AG20443 (cell line): ENCODE results near the gene CLCN3.
"Not testable (repeated sequence)": the region's sequence is repeated elsewhere in the genome, so short reads cannot be mapped to it uniquely, and the experiment has no call there.

Experiments
- DNase-seq: peaks from one replicate; pipeline ENCODE4 v3.0.0; 2012; ENCODE audit warnings: low spot score, mixed read lengths

Gene CLCN3

GRCh38 chr4:169619958-169620879 is at the start of gene CLCN3:
Gene CLCN3, plus strand, starts transcription at chr4:169620578. Its CDS starts 15,351 bp downstream, at chr4:169635929.
- peak; percentile 97 for DNase-seq

- DNase-seq, result not testable (repeated sequence)
Observed at GRCh38 chr4:169571012-169571411, 49.4 kb upstream of the CLCN3 start.

GRCh38 chr4:169571435-169571834 is 48.9 kb upstream of the CLCN3 start:
- no peak for DNase-seq

DNA sequence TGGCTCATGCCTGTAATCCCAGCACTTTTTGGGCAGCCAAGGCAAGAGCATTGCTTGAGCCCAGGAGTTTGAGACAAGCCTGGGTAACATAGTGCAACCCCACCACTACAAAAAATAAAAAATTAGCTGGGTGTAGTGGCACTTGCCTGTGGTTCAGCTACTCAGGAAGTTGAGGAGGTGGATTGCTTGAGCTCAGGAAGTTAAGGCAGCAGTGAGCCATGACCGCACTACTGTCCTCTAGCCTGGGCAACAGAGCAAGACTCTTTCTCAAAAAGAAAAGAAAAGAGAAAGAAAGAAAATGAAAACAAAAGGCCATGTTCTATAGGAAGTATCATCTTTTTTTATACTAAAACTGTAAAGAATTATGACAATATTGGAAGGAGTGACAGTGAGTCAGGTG is 46.5 kb upstream of the CLCN3 start:
- no peak for DNase-seq

GRCh38 chr4:169582203-169582602 is 38.2 kb upstream of the CLCN3 start:
- DNase-seq, result no peak

- no peak for DNase-seq
Observed at GRCh38 chr4:169582706-169583105, 37.7 kb upstream of the CLCN3 start.

GRCh38 chr4:169583563-169583962 is 36.8 kb upstream of the CLCN3 start:
- no peak for DNase-seq

- no peak for DNase-seq
Observed at GRCh38 chr4:169593050-169593560, 27.3 kb upstream of the CLCN3 start.

- DNase-seq, result no peak
Observed at GRCh38 chr4:169594560-169595195, 25.7 kb upstream of the CLCN3 start.

DNA sequence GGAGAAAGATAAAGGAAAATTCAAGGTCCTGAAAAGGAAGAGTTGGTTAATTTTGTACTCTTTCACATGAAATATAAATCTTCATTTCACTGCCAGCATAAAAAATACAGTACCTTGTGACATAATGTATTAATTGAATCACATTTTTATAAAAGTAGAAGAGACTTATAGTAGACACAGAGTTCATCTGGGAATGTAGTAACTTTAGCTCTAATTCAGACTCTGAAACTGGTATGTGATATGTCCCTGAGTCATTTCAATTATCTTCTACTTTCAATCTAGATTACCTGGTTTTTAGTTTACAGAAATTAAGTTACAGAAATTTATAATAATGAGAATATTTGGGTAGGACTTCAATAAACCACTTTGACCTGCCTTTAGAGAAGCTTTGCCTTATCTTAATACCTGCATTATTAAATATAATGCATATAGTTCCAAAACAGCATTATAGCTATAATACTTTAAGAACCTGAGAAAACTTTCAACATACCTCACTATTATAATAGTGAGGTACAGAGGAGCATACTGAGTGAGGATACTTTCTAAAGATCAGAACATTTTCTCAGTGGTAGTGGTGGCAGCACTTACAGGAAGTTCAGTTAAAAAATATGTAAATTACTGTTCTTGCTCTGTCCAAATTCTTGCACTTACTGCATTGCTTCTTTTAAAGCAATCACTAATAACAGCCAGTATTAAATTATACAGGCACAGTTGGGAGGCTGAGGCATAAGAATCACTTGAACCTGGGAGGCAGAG is 19.2 kb upstream of the CLCN3 start:
- DNase-seq, result no peak

DNA sequence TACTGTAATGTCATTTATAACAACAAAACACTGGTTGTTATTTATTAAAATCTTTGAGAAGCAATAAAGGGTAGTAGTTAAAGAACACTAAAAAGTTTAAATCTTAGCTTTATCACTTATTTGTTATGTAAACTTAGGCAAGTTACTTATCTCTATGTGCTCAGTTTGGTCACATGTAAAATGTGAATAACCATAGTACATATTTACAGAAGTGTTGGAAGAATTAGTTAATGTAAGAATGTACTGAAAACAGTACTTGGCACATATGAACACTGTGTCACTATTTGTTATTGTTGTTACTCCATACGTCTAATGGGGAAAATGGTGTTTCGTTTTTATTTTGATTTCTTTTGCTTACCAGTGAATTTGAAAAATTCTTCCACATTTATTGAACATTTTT is 17.1 kb upstream of the CLCN3 start:
- no peak for DNase-seq

DNA sequence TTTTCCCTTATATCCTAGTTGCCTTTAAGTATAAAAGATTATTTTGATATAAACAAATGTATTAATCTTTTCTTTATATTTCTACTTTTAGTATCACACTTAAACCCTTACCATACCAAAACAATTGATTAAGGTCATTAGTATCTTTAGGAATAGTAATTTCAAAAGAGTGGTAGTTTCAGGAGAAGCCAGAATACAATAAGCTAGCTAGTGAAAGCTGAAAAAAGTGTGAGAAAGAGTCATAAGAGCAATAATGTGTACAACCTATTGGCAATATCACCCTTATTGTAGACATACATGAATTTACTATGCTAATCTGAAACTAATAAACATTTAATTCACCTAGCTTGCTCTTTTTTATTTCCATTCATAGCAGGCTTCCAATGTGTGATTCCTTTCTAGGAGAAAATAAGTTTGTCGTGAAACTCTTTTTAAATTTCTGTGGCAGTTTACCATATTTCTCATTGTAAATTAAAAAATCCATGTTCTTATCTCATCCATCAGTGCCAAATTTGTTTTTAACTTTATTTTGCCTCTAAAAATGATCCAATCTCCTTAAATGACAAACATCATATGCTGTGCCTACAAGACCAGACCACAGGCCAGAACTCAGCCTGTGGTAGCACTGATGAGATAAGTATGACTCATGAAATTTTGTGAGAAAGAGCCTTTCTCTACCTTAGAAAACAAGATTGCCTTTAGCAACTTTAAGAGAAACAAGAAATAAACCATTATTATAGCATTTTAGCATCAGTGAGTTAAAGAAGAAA is 16.1 kb upstream of the CLCN3 start:
- peak; percentile 82 for DNase-seq

DNA sequence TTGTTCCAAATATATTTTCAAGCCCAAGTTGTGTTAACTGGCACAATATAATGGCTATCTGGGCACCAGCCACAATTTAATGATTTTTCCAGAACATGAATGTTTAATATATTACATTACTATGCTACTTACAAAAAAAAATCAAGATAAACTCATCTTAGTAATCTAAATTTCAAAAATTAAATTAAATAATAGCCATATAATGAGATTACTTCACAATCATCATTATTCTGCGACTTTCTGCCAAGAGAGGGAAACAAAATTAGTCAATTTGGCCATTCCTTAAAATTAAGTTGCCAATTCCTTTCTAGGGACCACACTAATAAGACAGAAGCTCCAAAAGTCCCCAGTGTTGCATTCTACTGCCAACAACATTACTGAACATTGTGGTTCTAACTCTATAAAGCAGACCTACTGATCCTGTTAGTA is 15.5 kb upstream of the CLCN3 start:
- DNase-seq, result no peak

DNA sequence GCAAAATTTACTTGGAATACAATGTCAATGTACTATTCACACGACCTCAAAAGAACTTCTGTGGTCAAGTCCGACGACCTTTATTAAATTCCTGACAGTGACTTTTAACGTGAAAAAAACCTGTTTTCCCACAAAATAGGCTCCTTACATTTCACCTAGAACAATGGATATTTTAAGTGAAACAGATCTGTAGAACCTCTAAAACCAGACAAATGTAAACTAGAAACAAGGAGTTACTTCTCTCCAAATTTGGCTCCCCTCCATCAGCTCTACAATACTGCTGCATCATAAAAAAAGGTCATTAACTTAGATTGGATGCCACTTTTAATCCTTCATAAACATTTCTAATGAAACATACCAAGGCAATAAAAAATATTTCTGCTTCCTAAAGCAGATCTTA is 9.2 kb upstream of the CLCN3 start:
- DNase-seq, result no peak

GRCh38 chr4:169611991-169612870 is 8.1 kb upstream of the CLCN3 start, which contains the start of gene NEK1:
Gene NEK1, minus strand, starts transcription at chr4:169612583. Its CDS starts 9,953 bp downstream, at chr4:169602630.
- peak; percentile 95 for DNase-seq

DNA sequence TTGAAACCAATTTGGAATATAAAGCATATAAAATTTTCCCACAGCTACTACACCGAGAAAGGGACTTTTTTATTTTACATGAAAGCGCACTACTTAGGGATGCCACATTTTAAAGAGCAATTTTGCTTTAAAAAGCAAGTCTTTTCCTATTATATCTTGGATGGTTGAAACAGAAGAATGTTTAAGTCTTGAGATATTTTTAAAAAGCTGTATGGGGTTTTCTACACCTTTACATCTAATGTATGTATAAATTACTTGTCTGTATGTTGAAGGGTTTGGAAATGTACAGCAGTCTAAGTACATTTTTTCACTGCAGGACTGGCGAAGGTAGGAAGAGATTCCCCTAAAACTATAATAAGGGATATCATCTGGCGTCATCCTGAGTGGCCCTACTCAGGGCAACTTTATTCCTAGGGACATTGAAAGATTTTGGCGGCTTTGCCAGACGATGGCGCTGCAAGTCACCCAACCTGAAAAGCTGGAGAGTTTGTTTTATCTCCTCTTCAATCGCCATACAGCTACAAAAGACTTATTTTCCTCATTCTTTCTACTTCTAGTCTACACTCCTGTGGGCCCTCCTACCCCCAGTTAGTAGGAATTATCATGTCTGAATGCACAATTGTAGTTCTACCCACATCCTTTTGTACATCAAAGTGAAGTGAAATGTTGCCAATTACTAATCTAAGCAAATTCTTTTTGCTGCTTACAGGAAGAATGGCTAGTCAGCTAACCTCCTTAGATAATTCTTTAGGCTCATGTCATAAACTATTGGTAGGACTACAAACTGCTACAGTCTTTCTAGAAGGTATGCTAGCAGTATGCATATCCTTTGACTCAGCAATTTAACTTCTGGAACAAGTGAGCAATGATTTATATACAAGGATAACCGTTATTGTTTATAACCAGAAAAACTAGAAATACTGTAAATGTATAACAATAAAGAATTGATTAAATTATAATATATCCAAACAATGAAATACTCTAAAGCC is 7.2 kb upstream of the CLCN3 start:
- peak; percentile 65 for DNase-seq

- no peak for DNase-seq
Observed at GRCh38 chr4:169615467-169616106, 4.8 kb upstream of the CLCN3 start.

GRCh38 chr4:169616846-169617245 is 3.5 kb upstream of the CLCN3 start:
- DNase-seq, result no peak

DNA sequence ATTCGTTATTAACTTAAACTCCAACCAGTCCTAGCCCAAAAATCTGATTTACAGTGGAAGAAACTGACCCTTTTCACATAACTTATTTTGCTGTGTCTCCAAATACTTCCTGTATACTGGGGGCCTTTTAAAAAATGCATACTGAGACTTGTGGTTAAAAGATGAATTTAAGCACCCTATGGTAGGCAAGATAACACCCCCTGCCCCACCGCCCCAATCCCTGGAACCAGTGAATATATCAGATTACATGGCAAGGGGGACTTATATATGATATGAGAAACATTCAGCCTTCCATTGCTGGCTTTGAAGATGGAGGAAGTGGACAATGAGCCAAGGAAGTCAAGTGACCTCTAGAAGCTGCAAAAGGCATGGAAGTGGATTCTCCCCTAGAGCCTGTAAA is 3.1 kb upstream of the CLCN3 start:
- no peak for DNase-seq
